Stomach (tissue), 4 donors: Measurements from ENCODE around the gene SLC24A4.

Source experiments
- CTCF ChIP-seq, 7 experiments: fragments of 450-650 bp in 4 of 7; fragments of 200-600 bp in 3 of 7; sonication (generic) in 3 of 7; IDR thresholded peaks; one replicate each; pipeline ENCODE4 v1.5.1; 2016 to 2019; ENCODE audit warnings: antibody characterized with exemption in 7 of 7, control low read depth in 2 of 7, mild to moderate bottlenecking in 1 of 7
- EP300 ChIP-seq: sonication (generic); formaldehyde crosslinking; IDR thresholded peaks from one replicate; pipeline ENCODE4 v1.6.1; 2017; ENCODE audit warnings: antibody characterized with exemption
- POLR2A ChIP-seq, 4 donors: fragments of 450-650 bp; IDR thresholded peaks; one replicate each; pipeline ENCODE4 v1.6.1; 2016; ENCODE audit warnings: antibody characterized with exemption in 4 of 4, control low read depth in 2 of 4, mild to moderate bottlenecking in 1 of 4, moderate library complexity in 1 of 4
- POLR2AphosphoS5 ChIP-seq, 3 donors: sonication (generic); formaldehyde crosslinking; IDR thresholded peaks; one replicate each; pipeline ENCODE4 v1.6.1; 2016; ENCODE audit warnings: antibody characterized with exemption in 3 of 3

DNA sequence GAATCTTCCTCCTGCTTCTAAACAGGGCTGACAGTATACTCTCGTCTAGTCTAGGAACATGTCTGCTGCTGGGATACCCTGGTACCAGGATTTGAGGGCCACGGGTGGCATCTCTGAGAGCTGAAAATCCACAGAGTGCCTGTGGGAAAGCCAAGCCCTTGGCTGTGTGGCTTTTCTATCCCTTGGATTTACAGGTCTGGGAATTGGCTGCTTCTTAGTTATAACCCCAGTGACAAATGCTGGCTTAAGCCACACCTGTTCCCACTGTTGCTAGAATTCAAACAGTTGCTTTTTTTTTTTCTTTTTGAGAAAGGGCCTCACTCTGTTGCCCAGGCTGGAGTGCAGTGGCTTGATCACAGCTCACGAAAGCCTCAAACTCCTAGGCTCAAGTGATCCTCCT, 176.3 kb downstream of the SLC24A4 start:
- TF ChIP-seq CTCF (IDR thresholded peaks at IDR 0.05) (no peak), EP300 (no peak), POLR2A (IDR thresholded peaks at IDR 0.05) (no peak), POLR2AphosphoS5 (IDR thresholded peaks at IDR 0.05) (no peak)
